Mucosa of descending colon (tissue), 3 donors: ENCODE data around the gene MAPK11. TPM values are rescaled to one million over a fixed set of nuclear protein-coding genes. Genes with fewer than 3 reads are reported as not detected.
A peak's percentile ranks its signal among the peaks of the same experiment; 100 is the strongest.

Experiments
- ATAC-seq: fragments of 200-7000 bp; cut with Tn5 transposase; one replicate; pipeline ENCODE4 v1.9.1; 2020; ENCODE audit warnings: mild to moderate bottlenecking, moderate library complexity
- DNase-seq, 3 donors: peaks; one replicate each; pipeline ENCODE4 v3.0.0-alpha.2; 2020
- H3K36me3 ChIP-seq: fragments of 200-600 bp; one replicate; pipeline ENCODE4 v1.8.0; 2021; ENCODE audit warnings: low read depth, mild to moderate bottlenecking
- H3K4me1 ChIP-seq: fragments of 200-600 bp; one replicate; pipeline ENCODE4 v1.8.0; 2021; ENCODE audit warnings: low read depth, mild to moderate bottlenecking
- H3K4me3 ChIP-seq: fragments of 200-600 bp; one replicate; pipeline ENCODE4 v1.8.0; 2021; ENCODE audit warnings: mild to moderate bottlenecking
- H3K9me3 ChIP-seq: fragments of 200-600 bp; one replicate; pipeline ENCODE4 v1.8.0; 2021; ENCODE audit warnings: mild to moderate bottlenecking
- intact Hi-C, 2 donors: fragments of 100-400 bp; cut with DNase I in 1 of 2; cut with micrococcal nuclease in 1 of 2; formaldehyde crosslinking; loops; one replicate each; pipeline versions ENCODE4 v1.11.0 to v1.11.1; 2022; cut with DNase I, micrococcal nuclease
- total RNA-seq, 3 donors: library from RNA; stranded (reverse); fragmentation: NEBNext Ultra II Directional in 2 of 3; extraction: Animal tissue kit (Norgen Biotek cat#: 25700) in 2 of 3; gene quantifications; one replicate each; pipeline versions ENCODE4 v1.2.1 to v1.2.4, GENCODE V29; 2021 to 2023
- TF ChIP-seq, protein P1 (sequence below): fragments of 200-600 bp; IDR thresholded peaks from one replicate; pipeline ENCODE4 v1.8.0; 2022; ENCODE audit warnings: antibody characterized with exemption, mild to moderate bottlenecking
- donor health status: DM: no; HTN: no; CAD: no; lungs with moderate emphysema.
- donor health status: DM: no; HTN: no; CAD: no.
- donor health status: DM: no; HTN: yes; CAD: no.

MAPK11 gene
- total RNA-seq, 3 donors from 2014 or later, result 1.8 to 4.3 (median 3.2) TPM

DNA sequence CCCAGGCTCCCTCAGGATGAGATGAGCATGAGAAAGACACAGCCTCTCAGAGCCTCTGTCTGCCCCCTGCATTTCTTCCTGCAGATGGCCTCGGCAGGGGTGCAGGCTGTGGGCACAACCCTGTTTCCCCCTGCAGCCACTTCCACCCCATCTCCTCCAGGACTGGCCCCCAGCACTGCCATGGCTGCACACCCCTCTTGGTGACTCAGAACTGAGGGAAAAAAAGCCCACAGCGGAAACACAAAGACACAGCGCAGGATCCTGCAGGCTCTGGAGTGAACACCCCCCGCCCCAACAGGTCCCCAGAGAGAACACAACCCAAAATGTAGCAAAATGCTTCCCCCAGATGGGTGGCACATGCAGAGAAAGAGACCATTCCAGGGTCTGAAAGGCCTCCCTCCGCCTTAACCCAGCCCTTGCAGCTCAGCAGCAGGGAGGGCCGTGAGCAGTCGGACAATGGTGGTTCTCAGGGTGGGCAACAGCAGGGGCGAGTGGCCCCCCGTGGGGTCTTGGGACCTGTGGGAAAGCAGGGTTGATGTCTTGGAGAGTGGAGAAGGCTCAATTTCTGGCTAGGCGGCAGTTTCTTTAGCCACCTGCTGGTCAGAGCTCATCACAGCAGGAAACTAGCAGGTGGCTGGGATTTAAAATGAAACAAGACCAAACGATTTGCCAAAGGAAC is 33.3 kb downstream of the MAPK11 start:
- Histone ChIP-seq H3K36me3 (no peaks in the 10 kb centered on the region), H3K9me3 (no peaks in the 10 kb centered on the region), H3K4me1 (peaks cover 9% of the 10 kb centered on the region), H3K4me3 (no peak overlapping the region)
- ATAC-seq (peak; percentile 47), DNase-seq (no peak)
- intact Hi-C loops, result no loop called here
- TF ChIP-seq, protein P1, sequence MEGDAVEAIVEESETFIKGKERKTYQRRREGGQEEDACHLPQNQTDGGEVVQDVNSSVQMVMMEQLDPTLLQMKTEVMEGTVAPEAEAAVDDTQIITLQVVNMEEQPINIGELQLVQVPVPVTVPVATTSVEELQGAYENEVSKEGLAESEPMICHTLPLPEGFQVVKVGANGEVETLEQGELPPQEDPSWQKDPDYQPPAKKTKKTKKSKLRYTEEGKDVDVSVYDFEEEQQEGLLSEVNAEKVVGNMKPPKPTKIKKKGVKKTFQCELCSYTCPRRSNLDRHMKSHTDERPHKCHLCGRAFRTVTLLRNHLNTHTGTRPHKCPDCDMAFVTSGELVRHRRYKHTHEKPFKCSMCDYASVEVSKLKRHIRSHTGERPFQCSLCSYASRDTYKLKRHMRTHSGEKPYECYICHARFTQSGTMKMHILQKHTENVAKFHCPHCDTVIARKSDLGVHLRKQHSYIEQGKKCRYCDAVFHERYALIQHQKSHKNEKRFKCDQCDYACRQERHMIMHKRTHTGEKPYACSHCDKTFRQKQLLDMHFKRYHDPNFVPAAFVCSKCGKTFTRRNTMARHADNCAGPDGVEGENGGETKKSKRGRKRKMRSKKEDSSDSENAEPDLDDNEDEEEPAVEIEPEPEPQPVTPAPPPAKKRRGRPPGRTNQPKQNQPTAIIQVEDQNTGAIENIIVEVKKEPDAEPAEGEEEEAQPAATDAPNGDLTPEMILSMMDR, result no peak

DNA sequence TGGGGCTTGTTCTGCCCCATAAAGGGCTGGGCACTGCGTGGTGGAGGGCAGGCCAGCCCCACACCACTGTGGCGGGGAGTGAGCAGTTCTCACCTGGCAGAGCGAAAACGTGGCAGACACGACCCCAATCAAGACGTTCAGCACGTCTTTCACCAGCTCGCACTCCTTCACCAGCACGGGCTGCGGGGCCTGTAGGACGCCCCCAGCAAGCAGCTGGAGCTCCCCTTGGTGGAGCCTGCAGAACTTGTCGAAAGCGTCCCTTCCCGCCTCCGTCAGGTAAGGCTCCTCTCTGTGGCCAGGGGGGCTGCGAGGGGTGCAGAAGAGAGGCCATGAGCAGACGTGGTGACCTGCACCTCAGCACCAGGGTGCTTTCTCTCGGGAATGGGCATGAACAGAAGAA is 37.0 kb downstream of the MAPK11 start:
- DNase-seq, result no peak
- TF ChIP-seq, protein P1, result no peak
- Histone ChIP-seq H3K9me3 (no peaks in the 10 kb centered on the region), H3K4me3 (no peak overlapping the region), H3K36me3 (no peaks in the 10 kb centered on the region), H3K4me1 (no peaks in the 10 kb centered on the region)
- ATAC-seq, result no peak
- intact Hi-C loops, result no loop called here

DNA sequence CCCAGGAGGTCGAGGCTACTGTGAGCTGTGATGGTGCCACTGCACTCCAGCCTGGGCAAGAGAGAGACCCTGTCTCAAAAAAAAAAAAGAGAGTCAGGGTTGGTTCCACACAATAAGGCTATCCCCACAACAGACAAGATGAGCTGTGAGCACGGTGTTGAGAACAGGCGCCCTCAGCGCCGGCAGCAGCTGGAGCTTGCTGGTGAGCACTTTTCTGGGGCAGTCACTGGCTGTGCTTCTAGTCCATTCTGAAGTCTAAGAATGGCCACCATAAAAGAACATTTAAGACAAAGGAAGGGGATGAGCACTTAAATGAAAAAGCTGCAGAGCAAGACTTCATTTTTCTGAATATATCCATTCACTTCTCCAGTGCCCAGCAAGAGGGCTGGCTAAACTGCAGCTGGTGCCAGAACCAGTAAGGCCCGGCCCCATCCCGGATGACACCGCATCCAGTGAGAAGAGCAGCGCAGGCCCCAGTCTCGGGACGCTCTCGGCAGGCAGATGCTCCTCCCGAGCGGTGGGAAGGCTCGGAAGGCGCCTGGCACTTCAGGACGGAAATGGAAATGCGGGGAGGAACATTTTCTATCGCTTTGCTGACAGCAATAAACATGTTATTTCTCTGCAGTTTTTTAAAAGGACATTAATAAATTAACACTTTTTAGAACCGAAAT is 37.6 kb downstream of the MAPK11 start:
- TF ChIP-seq, protein P1, result no peak
- ATAC-seq, result no peak
- Histone ChIP-seq H3K4me3 (no peak overlapping the region), H3K4me1 (no peaks in the 10 kb centered on the region), H3K9me3 (no peaks in the 10 kb centered on the region), H3K36me3 (no peaks in the 10 kb centered on the region)
- DNase-seq, result no peak
- intact Hi-C loops, result no loop called here

DNA sequence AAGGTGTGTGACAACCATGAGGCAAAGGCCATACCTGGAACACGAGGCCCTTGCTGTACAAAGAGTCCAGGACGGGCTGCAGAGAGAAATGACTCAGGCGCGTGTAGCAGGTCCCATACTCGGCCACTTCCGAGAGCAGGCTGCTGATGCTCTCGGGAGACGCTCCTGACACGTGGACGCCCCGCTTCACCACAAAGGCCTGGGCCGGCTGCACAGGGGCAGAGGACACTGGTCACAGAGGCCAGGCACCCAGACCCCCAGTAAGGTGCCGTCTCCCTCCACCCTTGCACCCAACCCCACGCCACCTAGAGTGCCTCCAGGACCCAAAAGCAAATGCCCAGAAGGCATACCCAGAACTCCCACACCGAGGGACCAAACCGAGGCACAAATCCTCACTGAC is 40.8 kb downstream of the MAPK11 start:
- DNase-seq (no peak), ATAC-seq (no peak)
- no peaks in the 10 kb centered on the region for H3K36me3 ChIP-seq

DNA sequence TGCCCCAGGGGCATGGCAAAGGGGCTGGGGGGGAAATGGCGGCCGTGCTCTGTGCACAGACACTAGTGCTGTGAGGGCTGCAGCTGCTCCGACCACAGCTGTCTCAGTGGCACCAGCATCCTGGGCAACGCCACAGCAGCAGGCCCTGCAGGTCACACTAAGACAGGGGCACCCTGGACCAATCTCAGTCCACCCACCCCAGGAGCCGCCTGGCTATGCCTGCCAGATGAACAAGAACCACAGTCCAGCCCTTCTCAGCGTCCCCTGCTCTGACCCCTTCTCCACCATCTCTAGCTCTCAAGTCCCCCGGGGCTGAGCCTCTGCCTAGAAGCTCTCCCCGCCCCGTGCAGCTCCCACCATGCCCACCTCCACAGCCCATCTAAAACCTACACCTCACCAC is 41.8 kb downstream of the MAPK11 start:
- H3K9me3 ChIP-seq, result no peaks in the 10 kb centered on the region
- no peak overlapping the region for H3K4me3 ChIP-seq
- DNase-seq (no peak), ATAC-seq (no peak)
- intact Hi-C loops, result no loop called here
- H3K4me1 ChIP-seq, result no peaks in the 10 kb centered on the region
- TF ChIP-seq, protein P1, result no peak
- H3K36me3 ChIP-seq, result no peaks in the 10 kb centered on the region

More for the DNA sequence above, 40.8 kb downstream of the MAPK11 start:
- Histone ChIP-seq H3K4me3 (no peak overlapping the region), H3K4me1 (no peaks in the 10 kb centered on the region), H3K9me3 (no peaks in the 10 kb centered on the region)
- TF ChIP-seq, protein P1, result no peak
- intact Hi-C loops, result no loop called here
